ENCODE results near the gene ARHGAP42. TPM values are rescaled to one million over a fixed set of nuclear protein-coding genes. Genes with fewer than 3 reads are reported as not detected.

ARHGAP42 gene
- total RNA-seq, 1 donor from 2014 or later: 20.7 TPM

DNA sequence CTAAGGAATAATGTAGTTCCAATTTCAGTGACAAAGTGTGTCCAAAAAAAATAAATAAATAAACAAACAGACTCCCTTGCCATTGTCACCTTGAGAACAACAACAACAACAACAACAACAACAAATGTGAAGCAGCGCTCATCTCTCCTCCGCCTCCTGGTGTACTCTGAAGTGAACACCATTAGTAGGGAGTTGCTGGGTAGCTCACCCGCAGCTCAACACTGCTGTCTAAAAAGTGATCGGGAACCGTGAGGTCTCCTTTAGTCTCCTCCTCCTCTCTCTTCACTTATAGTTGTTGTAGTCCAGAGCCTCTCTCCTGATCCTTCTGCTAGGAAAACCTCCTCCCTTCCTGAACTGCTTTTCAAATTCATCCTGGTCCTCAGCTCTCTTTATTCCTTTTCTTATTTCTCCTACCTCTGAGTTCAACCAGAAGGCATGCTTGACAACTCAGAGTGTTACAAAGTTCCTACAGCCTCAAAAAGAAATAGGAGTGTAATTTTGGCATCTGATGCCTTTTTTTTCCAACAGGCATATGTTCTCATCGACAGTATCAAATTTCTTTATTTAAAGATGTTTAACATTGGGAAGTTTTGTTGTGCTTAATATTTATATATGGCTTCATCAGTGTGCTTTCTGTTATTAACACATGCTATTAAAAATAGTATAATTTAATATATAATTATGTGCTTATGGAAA lies 227.5 kb downstream of the ARHGAP42 start:
- no peak for DNase-seq (ENCODE audit: low spot score)

DNA sequence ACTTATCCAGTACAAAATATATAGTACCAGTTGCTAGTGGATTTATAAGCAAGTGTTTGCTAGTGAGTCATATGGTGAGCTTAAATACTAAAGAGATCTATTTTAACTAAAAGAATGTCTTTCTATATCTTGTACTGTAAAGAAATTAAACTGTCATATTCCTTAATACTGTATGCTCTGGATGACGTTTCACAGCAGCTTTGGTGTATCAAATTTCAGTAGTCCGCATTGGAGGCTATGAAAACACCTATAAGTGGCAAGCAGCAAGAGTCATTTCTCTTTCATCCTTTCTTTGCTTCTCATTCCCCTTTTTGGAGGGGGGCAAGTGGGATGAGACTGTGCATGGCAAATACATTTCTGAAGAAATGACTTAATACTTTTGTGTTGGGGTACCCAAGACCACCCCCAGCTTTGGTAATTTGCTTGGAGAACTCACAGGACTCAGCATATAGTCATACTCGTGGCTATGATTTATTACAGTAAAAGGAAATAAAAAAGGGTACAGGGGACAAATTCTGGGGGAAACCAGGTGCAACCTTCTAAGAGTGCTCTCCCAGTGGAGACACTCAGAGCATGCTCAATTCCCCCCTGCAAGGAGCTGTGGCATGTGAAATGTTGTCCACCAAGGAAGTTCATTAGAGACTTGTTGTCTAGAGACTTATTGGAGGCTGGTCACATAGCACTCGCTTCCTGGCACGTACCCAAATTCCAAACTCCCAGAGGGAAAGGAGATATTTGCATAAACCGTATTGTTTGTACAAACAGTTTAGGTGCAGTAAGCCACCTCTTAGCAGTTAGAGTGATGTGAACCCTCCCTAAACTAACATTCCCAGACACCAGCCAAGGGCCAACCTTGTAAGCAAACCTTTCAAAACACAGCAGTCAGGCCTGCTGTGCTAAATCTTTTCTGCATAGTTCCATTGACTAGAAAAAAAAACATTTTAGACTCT lies 231.7 kb downstream of the ARHGAP42 start:
- DNase-seq (ENCODE audit: low spot score): no peak

DNA sequence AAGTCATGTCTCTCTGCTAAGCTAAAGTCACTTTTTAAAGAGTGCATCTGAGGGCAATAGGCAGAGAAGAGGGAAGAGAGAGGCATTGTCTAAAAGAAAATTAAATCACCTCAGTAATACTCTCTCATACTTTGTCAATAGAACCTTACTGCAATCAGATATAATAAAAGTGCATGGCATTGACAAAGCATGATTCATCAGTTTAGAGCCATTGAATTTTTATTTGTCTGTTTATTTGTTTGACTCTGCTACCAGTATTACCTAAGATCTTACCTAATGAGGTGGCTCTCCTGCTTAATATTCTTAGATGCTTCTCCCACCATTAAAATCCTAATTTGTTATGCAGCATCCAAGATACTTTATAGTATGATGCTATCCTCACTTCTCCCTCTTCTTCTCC lies 233.5 kb downstream of the ARHGAP42 start:
- no peak for DNase-seq (ENCODE audit: low spot score)

DNA sequence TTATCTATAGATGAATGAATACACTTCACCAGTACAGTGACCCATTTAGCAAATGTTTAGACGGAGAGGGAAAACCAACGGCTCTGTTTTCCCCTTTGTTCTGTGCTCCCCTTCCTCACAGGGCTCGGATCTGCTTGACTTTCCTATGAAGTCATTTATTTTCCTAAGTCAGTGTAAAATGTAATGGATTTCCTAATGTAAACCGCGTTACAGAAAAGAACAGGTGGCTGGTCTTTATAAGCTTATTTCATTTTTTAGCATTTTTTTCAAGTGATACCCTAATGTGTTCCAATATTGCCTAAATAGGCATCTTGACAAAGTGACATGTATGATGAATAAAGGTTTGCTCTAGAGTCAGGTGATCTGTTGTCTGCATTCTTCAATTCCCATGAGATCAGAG lies 235.0 kb downstream of the ARHGAP42 start:
- DNase-seq (ENCODE audit: low spot score): no peak

DNA sequence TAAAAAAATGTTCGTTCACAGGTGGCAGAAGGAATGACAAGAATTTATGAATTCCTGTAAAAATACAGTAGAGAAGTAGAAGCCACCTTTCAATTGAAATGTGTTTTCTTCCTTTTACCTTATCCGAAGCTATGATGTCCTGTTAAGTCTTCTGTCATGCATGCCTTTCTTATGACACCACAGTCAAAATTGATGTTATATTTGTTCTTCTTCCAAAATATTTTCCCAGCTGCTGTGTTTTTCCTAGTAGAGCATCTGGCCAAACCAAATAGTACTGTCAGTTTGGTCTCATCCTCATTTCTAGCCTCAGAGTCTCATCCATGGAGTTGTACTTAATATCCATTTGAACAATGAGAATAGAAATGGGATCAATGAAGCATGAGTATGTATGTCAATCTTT lies 236.5 kb downstream of the ARHGAP42 start:
- no peak for DNase-seq (ENCODE audit: low spot score)

DNA sequence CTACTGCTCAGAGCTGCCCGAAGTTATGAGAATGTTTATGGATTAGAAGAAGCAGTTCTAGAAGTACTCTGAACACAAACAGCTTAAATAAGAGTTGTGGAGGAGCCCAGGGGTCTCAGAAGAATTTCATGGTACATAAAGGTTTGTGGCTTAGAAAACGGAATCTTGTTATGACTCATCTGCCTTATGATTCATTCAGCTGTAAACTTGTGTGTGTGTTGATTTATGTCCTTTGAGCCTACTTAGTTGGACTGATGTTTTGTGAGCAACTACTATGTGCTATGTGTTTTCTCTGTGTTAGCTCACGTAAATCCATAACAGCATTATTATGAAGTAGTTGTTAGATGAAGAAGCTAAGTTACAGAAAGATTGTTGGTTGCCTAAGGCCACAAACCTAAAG lies 238.8 kb downstream of the ARHGAP42 start:
- no peak for DNase-seq (ENCODE audit: low spot score)

DNA sequence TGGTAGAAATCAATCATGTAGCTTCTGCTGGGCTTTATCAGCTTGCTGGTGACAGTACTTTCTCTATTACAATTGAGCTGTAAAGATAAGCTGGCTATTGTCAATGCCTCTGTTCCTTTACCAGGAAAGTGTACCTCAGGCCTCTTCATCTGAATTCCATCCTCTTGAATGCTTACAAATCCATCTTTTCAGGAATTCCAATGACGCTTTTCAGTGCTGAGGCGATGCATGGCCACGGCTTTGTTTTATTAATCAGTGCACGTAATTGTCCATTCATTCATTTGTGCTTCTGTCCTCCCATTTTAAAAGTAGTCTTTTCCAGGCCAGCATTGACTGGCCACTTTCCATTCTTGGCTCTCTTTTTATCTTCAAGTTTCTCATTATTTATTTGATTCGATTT lies 240.5 kb downstream of the ARHGAP42 start:
- no peak for DNase-seq (ENCODE audit: low spot score)

DNA sequence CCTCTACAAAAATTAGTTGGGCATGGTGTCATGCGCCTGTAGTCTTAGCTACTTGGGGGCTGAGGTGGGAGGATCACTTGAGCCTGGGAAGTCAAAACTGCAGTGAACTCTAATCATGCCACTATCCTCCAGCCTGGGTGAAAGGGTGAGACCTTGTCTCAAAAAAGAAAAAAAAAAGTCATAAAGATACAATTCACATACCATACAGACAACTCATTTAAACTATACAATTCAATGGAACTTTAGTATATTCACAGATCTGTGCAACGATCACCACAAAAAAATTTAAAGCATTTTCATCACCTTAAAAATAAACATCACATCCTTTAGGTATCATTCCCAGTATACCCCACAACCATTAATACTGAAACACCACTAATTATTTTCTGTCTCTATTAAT lies 241.3 kb downstream of the ARHGAP42 start:
- no peak for DNase-seq (ENCODE audit: low spot score)

DNA sequence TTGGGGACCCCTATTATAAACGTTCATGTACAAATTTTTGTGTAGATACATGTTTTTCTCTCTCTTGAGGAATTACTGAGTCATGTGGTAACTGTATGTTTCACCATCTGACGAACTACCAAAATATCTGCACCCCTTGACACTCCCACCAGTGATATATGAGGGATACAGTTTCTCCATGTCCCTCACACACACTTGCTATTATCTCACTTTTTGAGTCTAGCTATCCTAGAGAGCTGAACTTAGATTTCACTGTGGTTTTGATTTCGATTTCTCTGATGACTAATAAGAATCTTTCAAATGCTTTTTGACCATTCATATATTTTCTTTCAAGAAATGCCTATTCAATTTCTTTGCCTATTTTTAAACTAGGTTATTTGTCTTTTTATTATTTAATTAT lies 242.3 kb downstream of the ARHGAP42 start:
- DNase-seq (ENCODE audit: low spot score): no peak

DNA sequence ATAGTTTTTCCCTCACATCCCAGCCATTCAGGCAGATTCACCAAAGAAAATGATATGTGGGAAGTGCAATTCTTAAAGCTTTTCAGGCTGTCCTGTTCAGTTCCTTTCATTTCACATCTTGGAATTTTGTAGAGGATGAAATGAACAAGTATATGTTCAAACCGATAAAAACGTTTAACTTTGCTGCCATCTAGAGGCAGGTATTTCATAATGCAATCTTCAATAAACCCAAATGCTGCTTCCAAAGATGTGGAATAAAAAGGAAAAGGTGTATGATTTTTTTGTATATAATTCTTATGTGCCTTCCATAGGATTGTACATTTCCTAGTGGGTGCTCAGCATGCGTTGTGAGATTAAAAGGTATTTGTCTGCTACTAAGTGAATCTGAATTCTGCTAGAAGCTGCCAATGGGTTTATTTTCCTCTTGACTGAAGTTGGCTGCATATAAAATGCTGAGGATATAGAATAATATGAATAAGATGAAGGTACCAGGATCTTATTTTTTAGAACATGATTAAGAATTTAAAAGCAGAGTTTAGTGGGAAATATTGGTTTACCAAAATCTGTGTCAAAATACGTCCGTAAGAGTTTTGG lies 243.2 kb downstream of the ARHGAP42 start:
- DNase-seq (ENCODE audit: low spot score): no peak

DNA sequence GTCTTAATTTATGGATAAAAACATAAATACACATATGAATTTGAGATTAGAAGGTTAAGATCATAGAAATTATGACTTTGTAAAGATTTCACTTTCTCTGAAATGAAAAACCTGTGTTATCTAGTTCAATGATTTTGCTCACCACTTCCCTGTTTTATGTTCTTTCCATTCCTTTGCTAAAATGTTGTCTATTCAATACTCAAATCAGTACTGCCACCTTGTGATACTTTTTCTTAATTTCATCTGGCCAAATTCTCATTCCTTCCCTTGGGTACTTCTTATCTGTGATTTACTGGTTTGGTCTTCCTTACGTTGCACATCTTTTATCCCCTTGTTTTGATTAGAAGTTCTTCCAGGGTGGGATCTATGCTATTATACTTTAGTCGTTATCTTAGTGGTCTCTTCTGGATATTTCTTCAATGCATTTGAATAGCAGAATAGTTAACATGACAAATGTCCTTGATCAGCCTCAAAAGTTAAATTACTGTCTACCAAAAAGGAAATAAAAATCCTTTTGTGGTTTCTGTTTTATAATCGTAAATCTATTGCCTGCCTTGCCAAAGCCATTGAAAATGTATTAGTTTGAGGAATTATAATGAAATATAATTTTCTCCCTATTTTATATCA lies 245.5 kb downstream of the ARHGAP42 start:
- no peak for DNase-seq (ENCODE audit: low spot score)

DNA sequence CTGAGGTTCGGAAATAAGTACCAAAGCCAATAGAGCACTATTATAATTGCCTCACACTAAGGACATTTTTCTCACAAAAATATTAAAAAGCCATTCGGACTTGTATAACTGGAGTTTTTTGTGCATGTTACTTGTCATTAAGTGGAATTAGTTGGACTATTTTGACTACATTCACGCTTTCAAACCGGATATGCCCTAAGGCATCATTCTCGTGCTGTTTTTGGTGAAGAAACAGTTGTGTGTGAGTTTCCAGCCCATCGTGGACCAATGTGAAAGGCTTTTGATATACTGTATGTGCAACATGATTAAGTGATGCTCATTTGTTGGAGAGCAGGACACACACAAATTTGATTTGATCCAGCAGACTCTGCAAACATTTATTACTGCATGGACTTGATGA lies 249.7 kb downstream of the ARHGAP42 start:
- DNase-seq (ENCODE audit: low spot score): no peak

DNA sequence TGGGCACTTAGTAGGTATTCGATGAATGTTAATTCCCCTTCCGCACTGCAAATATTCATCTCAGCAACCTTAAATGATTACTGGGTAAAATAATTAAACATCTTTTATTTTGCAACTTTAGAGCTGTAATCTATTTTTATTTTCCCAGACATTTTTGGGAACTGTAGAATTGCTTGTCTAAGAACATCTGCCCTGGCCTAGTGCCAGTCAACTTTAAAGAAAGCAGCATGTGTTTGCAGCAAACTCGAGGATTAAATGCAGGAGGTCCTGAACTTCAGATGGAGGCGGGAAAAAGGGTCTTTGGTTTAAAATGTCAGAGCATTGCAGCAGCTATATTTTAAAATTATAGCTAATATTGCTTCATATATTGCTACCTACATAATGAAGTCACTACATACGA lies 252.5 kb downstream of the ARHGAP42 start:
- no peak for DNase-seq (ENCODE audit: low spot score)

DNA sequence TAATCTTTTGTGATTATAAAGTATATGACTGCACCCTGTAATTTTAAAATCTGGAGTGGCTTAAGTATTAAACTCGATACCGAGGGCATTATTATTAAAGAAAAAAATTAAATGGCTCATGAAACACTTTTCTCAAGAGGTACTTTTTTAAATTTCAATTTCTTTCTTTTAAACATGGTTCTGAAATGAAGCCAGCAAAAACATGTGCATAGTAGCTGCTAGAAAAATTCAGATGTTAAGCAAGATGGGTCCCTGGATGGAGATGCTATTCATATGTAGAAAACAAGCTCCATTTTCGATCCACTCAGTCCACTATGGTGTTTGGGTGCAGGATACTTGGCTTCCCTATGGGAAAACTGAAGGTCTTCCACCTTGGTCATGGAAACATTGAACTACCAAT lies 253.0 kb downstream of the ARHGAP42 start:
- DNase-seq (ENCODE audit: low spot score): no peak

DNA sequence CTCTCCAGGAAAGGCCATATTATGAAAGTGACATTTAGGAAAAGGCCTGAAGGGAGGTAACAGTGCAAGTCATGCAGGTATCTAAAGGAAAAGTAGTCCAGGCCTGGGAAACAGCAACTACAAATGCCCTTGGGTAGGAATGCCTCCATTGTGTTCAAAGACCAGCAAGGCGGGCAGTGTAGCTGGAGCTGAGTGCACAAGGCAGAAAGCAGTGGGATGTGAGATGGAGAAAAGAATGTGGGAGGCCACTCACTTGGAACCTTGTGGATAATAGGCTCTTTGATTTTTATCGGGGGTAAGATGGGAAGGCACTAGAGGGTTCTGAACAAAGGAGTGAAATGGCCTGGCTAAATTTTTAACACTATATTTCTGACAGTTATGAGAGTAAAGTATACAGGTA lies 253.9 kb downstream of the ARHGAP42 start:
- no peak for DNase-seq (ENCODE audit: low spot score)

DNA sequence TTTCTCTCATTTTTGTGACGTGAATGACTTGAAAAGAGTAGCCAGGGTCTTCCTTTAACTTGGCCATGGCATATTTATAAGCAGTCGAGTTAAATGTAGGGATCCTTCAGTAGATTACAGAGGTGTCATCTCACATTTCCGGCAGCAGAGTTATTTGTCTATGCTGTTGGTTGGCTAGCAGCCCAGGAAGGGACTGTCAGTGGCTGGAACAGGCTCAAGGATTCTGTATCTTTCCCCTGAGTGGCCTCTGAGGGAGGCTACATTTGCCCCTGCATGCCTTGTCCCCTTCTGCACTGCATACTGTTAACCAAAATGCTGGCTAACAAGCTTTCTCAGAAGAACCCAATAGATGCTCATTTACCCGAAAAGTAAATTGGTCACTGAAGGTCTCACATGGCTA lies 254.9 kb downstream of the ARHGAP42 start:
- DNase-seq (ENCODE audit: low spot score): no peak

DNA sequence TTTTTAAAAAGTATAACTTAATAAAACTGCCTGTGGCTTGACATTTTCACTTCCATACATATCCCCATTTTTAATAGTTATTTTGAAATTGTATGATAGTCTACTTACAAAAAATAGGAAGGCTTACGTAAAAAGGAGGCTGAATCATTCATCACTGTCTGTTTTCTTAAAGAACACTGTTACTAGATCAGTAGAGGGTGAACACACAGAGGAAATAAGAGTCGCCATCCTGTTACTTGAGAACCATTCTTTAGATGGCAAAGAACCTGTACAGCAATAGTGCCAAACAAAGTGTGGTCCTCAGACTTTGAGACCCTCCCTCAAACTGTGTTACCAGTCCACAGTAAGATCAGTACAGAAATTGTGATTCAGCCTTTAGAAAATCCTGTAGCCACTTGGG lies 261.8 kb downstream of the ARHGAP42 start:
- no peak for DNase-seq (ENCODE audit: low spot score)

DNA sequence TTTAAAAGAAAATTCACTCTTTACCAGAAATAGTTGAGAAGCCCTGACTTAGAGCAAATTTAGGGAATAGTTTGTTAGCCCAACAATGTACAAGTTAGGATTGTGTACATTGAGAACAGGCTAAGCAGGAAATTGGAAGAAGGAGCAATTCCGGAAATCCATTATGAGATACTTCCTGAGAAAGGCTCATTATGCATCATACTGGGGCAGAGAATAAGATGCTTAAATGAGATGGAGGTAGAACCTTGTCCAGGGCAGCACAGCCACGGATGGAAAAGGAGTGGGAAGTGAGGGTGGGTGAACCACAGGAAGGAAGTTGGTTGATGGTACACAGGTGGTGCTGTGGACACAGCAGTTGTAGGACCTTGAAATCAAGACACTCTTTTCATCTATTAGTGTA lies 262.4 kb downstream of the ARHGAP42 start:
- no peak for DNase-seq (ENCODE audit: low spot score)

DNA sequence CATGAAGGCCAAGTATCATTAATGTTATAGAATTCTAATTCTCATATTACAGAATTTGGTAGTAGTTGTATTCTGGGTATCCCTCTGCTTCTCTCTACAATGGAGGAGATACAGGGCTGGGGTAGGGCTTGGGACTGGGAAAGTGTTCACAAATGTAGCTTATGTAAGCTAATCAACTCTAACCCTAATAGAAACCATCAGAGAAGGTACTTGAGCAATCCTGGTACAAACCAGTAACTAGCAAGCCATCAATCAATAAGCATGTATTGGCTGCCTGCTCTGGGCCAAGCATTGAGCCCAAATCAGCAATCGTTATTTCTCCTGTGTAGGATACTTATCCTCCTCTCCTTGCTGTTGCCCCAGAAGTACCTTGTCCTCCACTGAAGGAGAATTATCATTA lies 268.2 kb downstream of the ARHGAP42 start:
- DNase-seq (ENCODE audit: low spot score): no peak

DNA sequence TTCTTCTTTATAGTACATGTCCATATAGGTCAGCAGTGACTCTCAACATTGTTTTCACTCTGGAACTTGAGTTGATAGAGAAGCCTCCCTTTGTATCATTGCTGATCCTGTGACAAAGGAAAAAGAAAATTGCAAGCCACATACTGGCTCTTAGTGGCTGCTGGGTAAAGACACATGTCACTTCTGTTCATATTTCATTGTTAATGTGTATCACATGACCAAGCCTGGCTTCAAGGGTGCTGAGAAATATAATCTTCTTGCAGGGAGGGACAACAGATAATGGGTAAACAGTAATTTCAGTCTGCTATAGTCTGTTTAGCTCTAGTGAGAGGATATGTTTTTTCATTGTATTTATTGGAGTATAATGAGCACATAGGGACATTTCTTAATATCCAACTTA lies 269.3 kb downstream of the ARHGAP42 start:
- no peak for DNase-seq (ENCODE audit: low spot score)

DNA sequence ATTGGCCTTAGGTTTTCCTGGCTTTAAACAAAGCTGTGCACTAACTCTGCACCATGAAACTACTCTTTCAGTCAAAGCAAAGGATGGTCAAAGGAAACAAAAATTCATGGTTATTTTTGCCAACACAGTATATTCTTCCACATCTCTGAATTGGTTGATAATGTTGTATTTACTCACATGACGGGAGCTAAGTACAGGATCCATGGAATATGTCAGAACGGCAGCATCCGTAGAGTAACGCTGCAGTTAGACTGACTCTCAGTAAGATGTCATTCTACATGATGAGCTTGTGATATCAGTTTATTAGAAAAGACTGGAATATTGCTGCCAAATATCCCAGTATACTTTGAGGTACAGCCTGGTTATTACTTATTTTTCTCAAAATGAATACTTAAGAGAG lies 270.4 kb downstream of the ARHGAP42 start:
- no peak for DNase-seq (ENCODE audit: low spot score)

DNA sequence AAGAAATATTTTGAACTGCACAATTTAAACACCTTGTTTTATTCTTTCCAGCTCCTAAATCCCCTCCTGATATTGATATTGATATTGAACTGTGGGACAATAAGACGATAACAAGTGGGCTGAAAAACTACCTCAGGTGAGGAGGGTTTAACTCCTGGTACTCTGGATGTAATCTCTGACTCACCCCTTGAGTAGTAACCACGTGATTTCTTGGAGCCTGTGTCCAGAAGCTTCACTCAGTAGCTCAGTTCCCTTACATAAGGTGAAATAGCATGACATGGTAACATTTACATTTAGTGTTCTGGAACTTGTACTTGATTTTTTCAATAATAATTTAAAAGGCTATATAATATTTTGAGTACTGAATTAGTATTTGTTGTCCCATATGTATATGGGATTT lies 274.5 kb downstream of the ARHGAP42 start:
- no peak for DNase-seq (ENCODE audit: low spot score)

Data from mesenteric fat pad (tissue), 1 donor.